Measurements from ENCODE around the gene MAP3K15. TPM values are rescaled to one million over a fixed set of nuclear protein-coding genes. Genes with fewer than 3 reads are reported as not detected.

Gene MAP3K15
- total RNA-seq, 1 experiment from 2014 or later = 1.2 TPM

GRCh38 chrX:19554786-19555185 lies 39.5 kb upstream of the MAP3K15 start:
- Mint-ChIP-seq H3K27ac (no peak overlapping the region), H3K4me3 (no peak overlapping the region), H3K27me3 (ENCODE audit: low read depth) (no peaks in the 10 kb centered on the region), H3K4me1 (no peaks in the 10 kb centered on the region), H3K9me3 (peaks cover 62 to 63% of the 10 kb centered on the region in 2 experiments), H3K36me3 (ENCODE audit: insufficient read depth in 1 of 3, low read depth in 3 of 3) (peaks cover 0 to 2% (median 0%) of the 10 kb centered on the region in 3 experiments; a peak in 2 of 7 replicates)
- Histone ChIP-seq H3K9ac (ENCODE audit: extremely low read depth, insufficient read length, low read length) (no peak overlapping the region), H2BK5ac (ENCODE audit: insufficient read length, low read length) (no peak overlapping the region), H2AFZ (ENCODE audit: low read length) (no peak overlapping the region), H2BK20ac (ENCODE audit: low read depth, low read length, poor library complexity, severe bottlenecking) (no peak overlapping the region), H3K79me2 (ENCODE audit: insufficient read depth, low read length) (no peaks in the 10 kb centered on the region), H2BK120ac (ENCODE audit: low read depth, low read length, poor library complexity, severe bottlenecking) (no peak overlapping the region), H3K4ac (ENCODE audit: low read depth, low read length) (no peak overlapping the region), H3K9me3 (ENCODE audit: control insufficient read depth, low read depth, low read length) (peaks cover 49% of the 10 kb centered on the region), H2AK5ac (ENCODE audit: insufficient read length, low read length) (no peak overlapping the region), H3K14ac (ENCODE audit: insufficient read depth, low read length) (no peak overlapping the region), H3K27ac (ENCODE audit: insufficient read length, low read depth, low read length) (no peak overlapping the region), H3K18ac (ENCODE audit: insufficient read length, low read depth, low read length) (no peak overlapping the region), H4K5ac (ENCODE audit: insufficient read length, low read depth, low read length) (no peak overlapping the region), H2BK12ac (ENCODE audit: insufficient read length, low read depth, low read length) (no peak overlapping the region), H3K56ac (ENCODE audit: insufficient read length, low read depth, low read length) (no peak overlapping the region), H3T11ph (ENCODE audit: low read length) (no peak overlapping the region), H2BK15ac (ENCODE audit: low read depth, low read length) (no peak overlapping the region), H4K91ac (ENCODE audit: insufficient read length, low read depth, low read length) (no peak overlapping the region), H3K4me1 (ENCODE audit: insufficient read depth, low read length) (no peaks in the 10 kb centered on the region), H3K27me3 (ENCODE audit: insufficient read depth, low read length) (no peaks in the 10 kb centered on the region), H3K79me1 (ENCODE audit: insufficient read depth, low read depth, low read length, poor library complexity, severe bottlenecking) (no peaks in the 10 kb centered on the region), H3K23ac (ENCODE audit: insufficient read length, low read depth, low read length) (no peak overlapping the region), H3K23me2 (ENCODE audit: insufficient read length, low read depth, low read length, poor library complexity, severe bottlenecking) (no peaks in the 10 kb centered on the region), H4K8ac (replicated peaks; ENCODE audit: insufficient read length, low read depth, low read length) (no peak overlapping the region), H3K4me2 (ENCODE audit: insufficient read depth, insufficient read length, low read length) (no peak overlapping the region), H4K20me1 (ENCODE audit: control insufficient read depth, insufficient read depth, insufficient read length) (no peaks in the 10 kb centered on the region)
- no peak for TF ChIP-seq CTCF (conservative IDR thresholded peaks at IDR 0.05)
- no CpG with 5 or more reads among the region's 3 CpGs for WGBS (ENCODE audit: extremely low coverage, insufficient read length, low lambda C conversion rate)
- no peak for DNase-seq
